ENCODE data around the gene ZNF513.

The ZNF513 gene

DNA sequence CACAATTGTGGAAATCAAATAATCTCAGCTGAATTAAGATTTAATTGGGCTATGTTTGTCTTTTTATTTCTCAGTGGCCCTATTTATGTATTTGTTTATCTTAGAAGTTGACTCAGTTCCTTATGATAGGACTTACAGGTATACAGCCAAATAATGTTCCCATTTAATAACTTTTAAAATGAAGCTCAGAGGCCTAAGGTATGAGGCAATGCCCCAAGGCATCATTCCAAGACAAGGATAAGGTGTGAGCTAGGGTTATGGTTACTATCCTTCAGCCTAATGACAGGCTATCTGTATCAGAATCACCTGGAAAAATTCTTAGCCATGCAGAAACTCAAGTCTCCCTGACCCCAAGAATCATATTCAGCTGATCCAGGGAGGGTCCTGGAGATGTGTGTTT, 40.5 kb upstream of the ZNF513 start:
- no peak for TF ChIP-seq CTCF (IDR thresholded peaks at IDR 0.05)
- Histone ChIP-seq H3K4me3 (no peak overlapping the region), H3K27ac (no peak overlapping the region)
- no peak for DNase-seq (ENCODE audit: low spot score)

DNA sequence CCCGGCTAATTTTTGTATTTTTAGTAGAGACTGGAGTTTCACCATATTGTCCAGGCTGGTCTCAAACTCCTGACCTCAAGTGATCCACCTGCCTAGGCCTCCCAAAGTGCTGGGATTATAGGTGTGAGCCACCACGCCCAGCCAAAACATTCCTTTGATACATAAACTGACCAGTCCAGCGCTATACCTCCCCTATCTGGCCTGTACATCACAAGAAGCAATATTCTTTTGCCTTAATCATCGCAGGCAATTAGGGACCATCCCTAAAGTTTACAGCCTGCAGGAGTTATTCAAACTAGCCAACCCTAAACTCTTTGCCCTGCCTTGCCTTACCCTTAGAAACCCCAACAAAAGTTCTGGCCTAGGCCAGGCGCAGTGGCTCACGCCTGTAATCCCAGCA, 35.6 kb upstream of the ZNF513 start:
- no peak for TF ChIP-seq CTCF (IDR thresholded peaks at IDR 0.05)
- Histone ChIP-seq H3K4me3 (no peak overlapping the region), H3K27ac (no peak overlapping the region)
- DNase-seq (ENCODE audit: low spot score) = no peak

- no peak overlapping the region for H3K27ac ChIP-seq
- H3K4me3 ChIP-seq = no peak overlapping the region
- no peak for TF ChIP-seq CTCF (IDR thresholded peaks at IDR 0.05)
- DNase-seq (ENCODE audit: low spot score) = no peak
Measured at GRCh38 chr2:27412419-27413152, 32.1 kb upstream of the ZNF513 start.

DNA sequence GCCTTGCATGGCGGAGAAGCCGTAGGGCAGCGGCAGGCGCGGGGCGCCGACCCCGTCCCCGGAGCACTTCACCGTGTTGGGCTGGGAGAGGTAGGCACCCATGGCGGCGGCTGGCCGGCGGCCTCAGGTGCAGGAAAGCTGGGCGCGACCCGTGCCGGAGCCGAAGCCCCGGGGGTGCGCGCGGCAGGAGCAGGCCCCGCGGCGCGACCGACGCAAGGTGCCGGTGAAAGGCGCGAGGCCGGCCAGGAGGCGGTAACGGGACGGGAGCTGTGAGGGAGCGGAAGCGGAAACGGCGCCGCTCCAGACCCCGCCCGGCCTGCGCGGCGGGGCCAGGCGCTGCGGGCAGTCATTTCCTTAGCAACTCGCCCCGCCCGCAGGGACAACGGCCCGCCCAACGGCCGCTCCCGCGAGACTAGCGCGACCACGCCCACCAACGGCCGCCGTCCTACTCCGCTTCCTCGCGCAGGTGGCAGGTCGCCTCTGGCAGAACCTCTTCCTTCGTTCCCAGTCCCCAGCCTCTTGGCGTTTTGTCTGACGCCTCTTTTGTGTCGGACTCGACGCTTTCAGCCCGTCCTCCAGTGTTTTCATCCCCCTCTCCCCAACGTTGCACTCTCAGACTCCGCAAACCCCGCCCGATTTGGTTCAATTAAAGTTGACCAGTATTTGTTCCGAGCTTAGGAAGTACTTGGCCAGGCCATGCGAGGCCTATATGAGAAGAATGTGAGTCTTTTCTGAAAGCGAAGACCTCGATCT, 29.0 kb upstream of the ZNF513 start, which contains the start of gene PPM1G:
Gene PPM1G, minus strand, starts transcription at position 271 of the 753 bp plus-strand sequence. Its CDS starts 169 bp downstream, at position 102.
- H3K4me3 ChIP-seq = peak within 1 kb of the TSS; percentile 90
- no peak for TF ChIP-seq CTCF (IDR thresholded peaks at IDR 0.05)
- H3K27ac ChIP-seq = peak within 1 kb of the TSS; percentile 60 to 86
- peak; percentile 95 for DNase-seq (ENCODE audit: low spot score)

DNA sequence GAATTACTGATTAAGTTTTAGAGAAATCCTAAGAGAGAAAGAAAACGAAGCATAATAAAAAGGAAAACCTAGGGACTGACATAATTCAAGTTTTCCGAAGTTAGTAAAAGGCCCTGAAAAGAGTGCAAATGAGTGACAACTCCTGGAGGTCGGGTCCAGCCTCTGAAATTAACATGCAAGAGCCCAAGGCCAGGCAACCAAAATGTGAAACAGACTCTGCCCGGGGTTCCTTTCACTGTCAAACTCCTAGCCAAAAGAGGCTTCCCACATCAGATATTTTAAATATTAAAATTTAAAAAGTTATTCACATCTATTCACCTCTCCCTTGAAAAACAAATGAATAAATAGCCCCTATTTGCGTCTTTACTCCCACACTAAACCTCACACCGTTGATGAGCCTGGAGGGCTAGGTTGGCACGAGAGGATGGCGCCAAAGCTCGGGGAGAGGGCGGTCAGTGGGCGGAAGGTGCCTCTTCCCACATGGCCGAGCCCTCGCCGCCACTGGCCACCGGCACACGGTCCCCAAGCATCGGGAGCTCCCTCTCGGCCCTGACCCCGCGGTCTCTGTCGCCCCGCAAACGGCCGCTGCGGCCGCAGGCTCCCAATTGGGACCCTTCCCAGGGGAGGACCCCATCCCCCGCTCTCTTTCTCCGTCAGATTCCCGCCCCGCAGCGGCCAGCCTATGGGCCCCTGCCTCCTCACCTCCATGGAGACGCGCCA, 28.2 kb upstream of the ZNF513 start:
- no peak for TF ChIP-seq CTCF (IDR thresholded peaks at IDR 0.05)
- Histone ChIP-seq H3K27ac (peak overlapping the region; percentile 30 to 86), H3K4me3 (peak overlapping the region; percentile 90)
- no peak for DNase-seq (ENCODE audit: low spot score)

GRCh38 chr2:27407798-27408491, 27.4 kb upstream of the ZNF513 start:
- H3K27ac ChIP-seq = no peak overlapping the region
- H3K4me3 ChIP-seq = peak overlapping the region; percentile 90
- no peak for DNase-seq (ENCODE audit: low spot score)
- peak; percentile 18 for TF ChIP-seq CTCF (IDR thresholded peaks at IDR 0.05)
